Neuronal stem cell (in vitro differentiated cells): Measurements from ENCODE around the gene KBTBD12.

Experiments used
- DNase-seq: peaks from one replicate; pipeline ENCODE4 v3.0.0-alpha.2; 2013; ENCODE audit warnings: low spot score
- H2AFZ ChIP-seq: one replicate; pipeline ENCODE4 v1.6.1; 2013; ENCODE audit warnings: mild to moderate bottlenecking, low read length, inconsistent platforms
- H2AK5ac ChIP-seq: 2 replicates; pipeline ENCODE4 v1.6.1; 2013; ENCODE audit warnings: low read depth, mild to moderate bottlenecking, inconsistent platforms, low read length, moderate library complexity, mixed read lengths
- H2BK120ac ChIP-seq: 2 replicates; pipeline ENCODE4 v1.6.1; 2013; ENCODE audit warnings: low read depth, mild to moderate bottlenecking, inconsistent platforms, low read length, moderate library complexity, mixed read lengths
- H2BK12ac ChIP-seq: one replicate; pipeline ENCODE4 v1.6.1; 2013; ENCODE audit warnings: low read length, inconsistent platforms
- H2BK15ac ChIP-seq: 2 replicates; pipeline ENCODE4 v1.6.1; 2013; ENCODE audit warnings: mild to moderate bottlenecking, low read length, inconsistent platforms, mixed read lengths
- H2BK5ac ChIP-seq: one replicate; pipeline ENCODE4 v1.6.1; 2013; ENCODE audit warnings: inconsistent platforms, mild to moderate bottlenecking, low read length, moderate library complexity
- H3K14ac ChIP-seq: one replicate; pipeline ENCODE4 v1.6.1; 2013; ENCODE audit warnings: low read length, inconsistent platforms
- H3K18ac ChIP-seq: 2 replicates; pipeline ENCODE4 v1.6.1; 2013; ENCODE audit warnings: low read length, inconsistent platforms
- H3K23ac ChIP-seq: 2 replicates; pipeline ENCODE4 v1.6.1; 2013; ENCODE audit warnings: low read depth, mild to moderate bottlenecking, mixed read lengths, low read length, inconsistent platforms; ENCODE audit not compliant: poor library complexity
- H3K27ac ChIP-seq: replicated peaks from 3 replicates; pipeline ENCODE4 v1.5.1; 2013; ENCODE audit warnings: low read length, inconsistent platforms
- H3K27me3 ChIP-seq, 3 experiments: 2 replicates each; pipeline ENCODE4 v1.6.1; 2013; ENCODE audit warnings: low read length in 3 of 3, mild to moderate bottlenecking in 2 of 3, inconsistent platforms in 1 of 3, low read depth in 1 of 3, mixed read lengths in 1 of 3, moderate library complexity in 1 of 3; ENCODE audit not compliant: control insufficient read depth in 3 of 3, insufficient read depth in 3 of 3
- H3K36me3 ChIP-seq, 2 donors: replicated peaks in 1 of 2; 2 replicates each; pipeline ENCODE4 v1.6.1; 2013; ENCODE audit warnings: low read length in 2 of 2; ENCODE audit not compliant: control insufficient read depth in 2 of 2, insufficient read depth in 2 of 2
- H3K4ac ChIP-seq: 2 replicates; pipeline ENCODE4 v1.6.1; 2013; ENCODE audit warnings: inconsistent platforms, mild to moderate bottlenecking, low read length, moderate library complexity
- H3K4me1 ChIP-seq, 2 donors: 1 replicate in 1 of 2; 2 replicates in 1 of 2; pipeline ENCODE4 v1.6.1; 2013; ENCODE audit warnings: low read length in 2 of 2, low read depth in 1 of 2; ENCODE audit not compliant: control insufficient read depth in 2 of 2, insufficient read depth in 1 of 2
- H3K4me2 ChIP-seq: one replicate; pipeline ENCODE4 v1.6.1; 2013; ENCODE audit warnings: mild to moderate bottlenecking, low read length, inconsistent platforms; ENCODE audit not compliant: insufficient read depth, poor library complexity, severe bottlenecking
- H3K4me3 ChIP-seq, 2 donors: 2 replicates each; pipeline ENCODE4 v1.5.1; 2013; ENCODE audit warnings: low read length in 2 of 2, mild to moderate bottlenecking in 2 of 2, inconsistent platforms in 1 of 2, moderate library complexity in 1 of 2
- H3K79me1 ChIP-seq: one replicate; pipeline ENCODE4 v1.6.1; 2013; ENCODE audit warnings: low read depth, mild to moderate bottlenecking, inconsistent platforms, low read length, moderate library complexity
- H3K9ac ChIP-seq: one replicate; pipeline ENCODE4 v1.6.1; 2013; ENCODE audit warnings: mild to moderate bottlenecking, low read depth, low read length, inconsistent platforms; ENCODE audit not compliant: poor library complexity
- H3K9me3 ChIP-seq, 2 donors: replicated peaks in 1 of 2; 2 replicates each; pipeline versions ENCODE3 to v1.6.1; 2013; ENCODE audit warnings: low read length in 2 of 2, mild to moderate bottlenecking in 2 of 2, inconsistent platforms in 1 of 2, low read depth in 1 of 2, mixed read lengths in 1 of 2, moderate library complexity in 1 of 2; ENCODE audit not compliant: control insufficient read depth in 2 of 2, insufficient read depth in 1 of 2
- H4K8ac ChIP-seq: one replicate; pipeline ENCODE4 v1.6.1; 2013; ENCODE audit warnings: low read depth, mild to moderate bottlenecking, inconsistent platforms, low read length, moderate library complexity
- H4K91ac ChIP-seq: one replicate; pipeline ENCODE4 v1.6.1; 2013; ENCODE audit warnings: low read length, low read depth, mild to moderate bottlenecking, inconsistent platforms; ENCODE audit not compliant: poor library complexity
- WGBS, 2 donors: extraction: QIAGEN DNeasy Blood & Tissue Kit; methylation state at CpG; one replicate each; pipeline ENCODE4 v1.1.7; 2013; ENCODE audit warnings: missing lambda C conversion rate in 2 of 2, mixed read lengths in 1 of 2; ENCODE audit not compliant: insufficient read length in 2 of 2, insufficient replicate concordance in 1 of 2; ENCODE audit errors: extremely low coverage in 2 of 2; 5-methylcytosine and 5-hydroxymethylcytosine counted together

The KBTBD12 gene

GRCh38 chr3:127954640-127955039, 39.6 kb downstream of the KBTBD12 start:
- no peak overlapping the region for H3K4me3 ChIP-seq
- H3K27ac ChIP-seq = no peak overlapping the region
- no peak overlapping the region for H3K9ac ChIP-seq
- H3K4me2 ChIP-seq = no peak overlapping the region
- H3K14ac ChIP-seq = no peak overlapping the region
- H3K4ac ChIP-seq = no peak overlapping the region
- H2BK120ac ChIP-seq = no peak overlapping the region
- H3K27me3 ChIP-seq = peaks cover 0 to 19% (median 0%) of the 10 kb centered on the region in 3 experiments
- H2BK5ac ChIP-seq = no peak overlapping the region
- peak overlapping the region; percentile 42 for H3K18ac ChIP-seq
- H2BK15ac ChIP-seq = no peak overlapping the region
- H4K91ac ChIP-seq = no peak overlapping the region
- H3K4me1 ChIP-seq = no peaks in the 10 kb centered on the region
- no peak overlapping the region for H4K8ac ChIP-seq
- no peaks in the 10 kb centered on the region for H3K36me3 ChIP-seq
- no peak overlapping the region for H2BK12ac ChIP-seq
- H3K9me3 ChIP-seq = no peaks in the 10 kb centered on the region
- WGBS, 2 donors = no CpG with 5 or more reads among the region's 6 CpGs
- H2AK5ac ChIP-seq = no peak overlapping the region
- no peak overlapping the region for H3K23ac ChIP-seq
- no peak for DNase-seq
- no peaks in the 10 kb centered on the region for H3K79me1 ChIP-seq
- H2AFZ ChIP-seq = no peak overlapping the region

- no peak overlapping the region for H2BK12ac ChIP-seq
- no peak overlapping the region for H2BK120ac ChIP-seq
- H4K8ac ChIP-seq = no peak overlapping the region
- no peak overlapping the region for H3K9ac ChIP-seq
- H3K4me3 ChIP-seq = no peak overlapping the region
- no peak overlapping the region for H3K23ac ChIP-seq
- no peak overlapping the region for H3K27ac ChIP-seq
- H3K4me1 ChIP-seq = no peaks in the 10 kb centered on the region
- no peaks in the 10 kb centered on the region for H3K36me3 ChIP-seq
- H3K9me3 ChIP-seq = no peaks in the 10 kb centered on the region
- no peak overlapping the region for H2AFZ ChIP-seq
- no peak overlapping the region for H2BK15ac ChIP-seq
- no peak for DNase-seq
- no peak overlapping the region for H4K91ac ChIP-seq
- H3K14ac ChIP-seq = no peak overlapping the region
- no peak overlapping the region for H3K4ac ChIP-seq
- peaks cover 0 to 19% (median 0%) of the 10 kb centered on the region in 3 experiments for H3K27me3 ChIP-seq
- H2AK5ac ChIP-seq = no peak overlapping the region
- H2BK5ac ChIP-seq = no peak overlapping the region
- H3K18ac ChIP-seq = no peak overlapping the region
- H3K79me1 ChIP-seq = no peaks in the 10 kb centered on the region
- H3K4me2 ChIP-seq = no peak overlapping the region
Observed at GRCh38 chr3:127955728-127956127, 40.7 kb downstream of the KBTBD12 start.

DNA sequence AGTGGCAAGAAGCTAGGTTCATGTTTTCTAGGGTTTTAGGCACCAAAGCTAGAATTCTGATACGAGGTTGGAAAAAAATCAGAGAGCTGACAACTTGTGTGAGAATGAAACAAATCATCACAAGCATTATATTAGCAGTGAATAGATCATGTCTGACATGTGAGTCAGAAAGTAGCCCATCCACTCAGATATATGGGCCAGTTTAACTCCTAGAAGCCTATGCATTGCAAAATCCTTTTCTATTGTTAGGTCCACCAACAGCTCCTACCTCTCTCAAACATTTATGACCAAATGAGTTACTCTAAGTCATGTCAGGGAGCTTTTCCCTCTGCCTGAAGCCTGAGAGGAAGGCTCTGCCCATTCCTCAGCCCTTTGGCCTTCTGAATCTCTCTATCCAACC, 44.0 kb downstream of the KBTBD12 start:
- H2BK5ac ChIP-seq = no peak overlapping the region
- H3K23ac ChIP-seq = no peak overlapping the region
- no peak overlapping the region for H3K4me2 ChIP-seq
- H3K27me3 ChIP-seq = peaks cover 0 to 14% (median 0%) of the 10 kb centered on the region in 3 experiments
- no peak overlapping the region for H3K14ac ChIP-seq
- no peak overlapping the region for H3K9ac ChIP-seq
- no peak for DNase-seq
- no peaks in the 10 kb centered on the region for H3K36me3 ChIP-seq
- no peak overlapping the region for H2BK12ac ChIP-seq
- H2BK120ac ChIP-seq = no peak overlapping the region
- no peaks in the 10 kb centered on the region for H3K4me1 ChIP-seq
- no peak overlapping the region for H3K4ac ChIP-seq
- no peaks in the 10 kb centered on the region for H3K9me3 ChIP-seq
- no peak overlapping the region for H3K4me3 ChIP-seq
- H2BK15ac ChIP-seq = no peak overlapping the region
- no peaks in the 10 kb centered on the region for H3K79me1 ChIP-seq
- H3K27ac ChIP-seq = no peak overlapping the region
- no peak overlapping the region for H3K18ac ChIP-seq
- no peak overlapping the region for H4K8ac ChIP-seq
- no peak overlapping the region for H2AK5ac ChIP-seq
- no peak overlapping the region for H4K91ac ChIP-seq
- no CpG with 5 or more reads among the region's 1 CpG for WGBS, 2 donors
- no peak overlapping the region for H2AFZ ChIP-seq

GRCh38 chr3:127959873-127960272, 44.8 kb downstream of the KBTBD12 start:
- WGBS, 2 donors = no CpG with 5 or more reads among the region's 4 CpGs
- no peak overlapping the region for H3K18ac ChIP-seq
- H4K91ac ChIP-seq = no peak overlapping the region
- peak; percentile 20 for DNase-seq
- no peaks in the 10 kb centered on the region for H3K4me1 ChIP-seq
- H3K4me3 ChIP-seq = no peak overlapping the region
- H2BK12ac ChIP-seq = no peak overlapping the region
- H4K8ac ChIP-seq = no peak overlapping the region
- H2BK15ac ChIP-seq = no peak overlapping the region
- H2AFZ ChIP-seq = no peak overlapping the region
- no peak overlapping the region for H3K4ac ChIP-seq
- no peak overlapping the region for H2BK5ac ChIP-seq
- H3K4me2 ChIP-seq = no peak overlapping the region
- H3K23ac ChIP-seq = no peak overlapping the region
- H2AK5ac ChIP-seq = no peak overlapping the region
- no peaks in the 10 kb centered on the region for H3K79me1 ChIP-seq
- H3K27ac ChIP-seq = no peak overlapping the region
- H3K9ac ChIP-seq = no peak overlapping the region
- H3K14ac ChIP-seq = no peak overlapping the region
- H3K27me3 ChIP-seq = peaks cover 0 to 14% (median 0%) of the 10 kb centered on the region in 3 experiments
- H3K36me3 ChIP-seq = no peaks in the 10 kb centered on the region
- H3K9me3 ChIP-seq = no peaks in the 10 kb centered on the region
- no peak overlapping the region for H2BK120ac ChIP-seq
